Measurements from ENCODE around the gene UCP2. TPM values are rescaled to one million over a fixed set of nuclear protein-coding genes. Genes with fewer than 3 reads are reported as not detected.
A peak's percentile ranks its signal among the peaks of the same experiment; 100 is the strongest.

The UCP2 gene
- total and polyA plus RNA-seq, 8 donors, result 4.6 to 19.4 (median 12.7) TPM

DNA sequence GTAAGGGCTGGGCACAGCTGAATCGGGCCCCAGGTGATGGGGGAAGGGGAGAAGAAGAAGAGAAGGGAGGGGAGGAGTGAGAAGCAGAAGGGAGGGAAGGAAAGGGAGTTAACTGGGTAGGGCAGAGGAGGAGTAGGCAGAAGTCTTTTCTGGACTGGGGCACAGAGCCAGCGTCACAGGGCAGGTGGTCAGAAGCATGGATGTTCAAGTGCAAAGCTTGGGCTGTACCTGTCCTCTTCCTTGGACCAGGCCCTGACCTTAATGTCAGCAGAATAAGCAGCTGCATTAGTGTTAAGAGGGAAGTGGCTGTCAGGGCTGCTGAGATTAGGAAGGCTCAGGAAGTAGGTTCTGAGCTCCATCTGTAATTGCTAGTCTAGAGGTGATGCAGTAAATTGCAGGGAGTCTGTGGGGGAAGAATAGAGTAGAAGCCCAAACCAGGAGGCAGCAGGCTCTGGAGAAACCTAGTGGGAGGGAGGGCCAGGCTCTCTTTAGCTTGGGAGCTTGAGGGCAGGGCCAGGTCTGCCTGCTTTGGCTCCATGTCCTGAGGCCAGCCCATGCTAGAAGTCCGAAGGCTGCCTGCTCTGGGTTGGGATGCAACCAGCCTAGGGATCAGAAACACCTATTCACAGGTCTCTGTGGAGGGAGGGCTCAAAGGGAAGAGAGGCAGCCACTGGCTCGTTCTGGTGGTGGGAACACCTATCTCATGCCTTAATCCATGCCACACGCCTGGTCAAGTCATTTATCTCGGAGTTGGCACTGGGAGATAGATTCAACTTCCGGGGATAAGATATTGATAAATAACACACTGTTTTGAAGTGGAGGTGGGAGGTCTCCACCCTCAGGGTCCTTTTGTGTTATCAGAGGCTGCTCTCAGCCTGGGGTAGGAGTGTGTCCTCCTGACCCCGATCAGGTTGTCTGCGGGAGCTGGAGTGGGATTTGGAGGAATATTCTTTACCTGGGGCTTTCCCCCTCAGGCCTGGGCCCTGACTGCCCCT lies 28.0 kb upstream of the UCP2 start:
- no peaks in the 10 kb centered on the region for H3K9me3 ChIP-seq
- DNase-seq, result no peak
- no peaks in the 10 kb centered on the region for H3K27me3 ChIP-seq
- no peaks in the 10 kb centered on the region for H3K4me1 ChIP-seq
- 80 to 85% methylated on average over 9 of the region's 9 CpGs for WGBS, 2 donors
- ATAC-seq, result no peak
- H3K36me3 ChIP-seq, result no peaks in the 10 kb centered on the region
- TF ChIP-seq, protein P1, sequence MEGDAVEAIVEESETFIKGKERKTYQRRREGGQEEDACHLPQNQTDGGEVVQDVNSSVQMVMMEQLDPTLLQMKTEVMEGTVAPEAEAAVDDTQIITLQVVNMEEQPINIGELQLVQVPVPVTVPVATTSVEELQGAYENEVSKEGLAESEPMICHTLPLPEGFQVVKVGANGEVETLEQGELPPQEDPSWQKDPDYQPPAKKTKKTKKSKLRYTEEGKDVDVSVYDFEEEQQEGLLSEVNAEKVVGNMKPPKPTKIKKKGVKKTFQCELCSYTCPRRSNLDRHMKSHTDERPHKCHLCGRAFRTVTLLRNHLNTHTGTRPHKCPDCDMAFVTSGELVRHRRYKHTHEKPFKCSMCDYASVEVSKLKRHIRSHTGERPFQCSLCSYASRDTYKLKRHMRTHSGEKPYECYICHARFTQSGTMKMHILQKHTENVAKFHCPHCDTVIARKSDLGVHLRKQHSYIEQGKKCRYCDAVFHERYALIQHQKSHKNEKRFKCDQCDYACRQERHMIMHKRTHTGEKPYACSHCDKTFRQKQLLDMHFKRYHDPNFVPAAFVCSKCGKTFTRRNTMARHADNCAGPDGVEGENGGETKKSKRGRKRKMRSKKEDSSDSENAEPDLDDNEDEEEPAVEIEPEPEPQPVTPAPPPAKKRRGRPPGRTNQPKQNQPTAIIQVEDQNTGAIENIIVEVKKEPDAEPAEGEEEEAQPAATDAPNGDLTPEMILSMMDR (IDR thresholded peaks at IDR 0.05), result no peak
- no peak overlapping the region for H3K4me3 ChIP-seq
- H3K27ac ChIP-seq, result no peak overlapping the region
- FAIRE-seq, result no peak
- intact Hi-C loops (cut with DNase I), result no loop called here

DNA sequence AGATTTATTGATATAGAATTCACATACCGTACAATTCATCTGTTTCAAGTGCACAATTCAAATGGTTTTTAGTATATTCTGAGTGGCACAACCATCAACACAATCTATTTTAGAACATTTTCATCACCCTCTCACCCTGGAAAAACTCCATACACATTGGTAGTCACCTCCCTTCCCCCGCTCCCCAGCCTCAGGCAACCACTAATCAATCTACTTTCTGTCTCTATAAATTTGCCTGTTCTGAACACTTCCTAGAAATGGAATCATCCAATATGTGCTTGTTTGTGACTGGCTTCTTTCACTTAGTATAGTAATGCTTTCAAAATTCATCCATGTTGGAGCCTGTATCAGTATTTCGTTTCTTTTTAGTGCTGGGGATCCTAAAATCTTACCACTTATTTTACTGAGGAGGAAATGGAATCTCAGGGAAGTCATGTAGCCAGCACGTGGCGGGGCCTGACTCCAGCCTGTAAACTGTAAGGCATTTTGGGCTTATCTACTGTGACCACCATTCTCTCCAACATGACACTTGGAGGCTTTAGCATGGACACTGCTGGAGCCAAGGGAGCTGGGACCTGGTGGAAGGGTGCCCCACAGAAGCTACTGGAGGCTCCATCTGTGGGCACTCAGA lies 27.1 kb upstream of the UCP2 start:
- no peak overlapping the region for H3K4me3 ChIP-seq
- ATAC-seq (no peak), DNase-seq (no peak), FAIRE-seq (no peak)
- 93 to 95% methylated on average over 5 of the region's 5 CpGs for WGBS, 2 donors
- H3K36me3 ChIP-seq, result no peaks in the 10 kb centered on the region
- H3K27ac ChIP-seq, result no peak overlapping the region
- TF ChIP-seq, protein P1 (IDR thresholded peaks at IDR 0.05), result no peak
- no peaks in the 10 kb centered on the region for H3K9me3 ChIP-seq
- no peaks in the 10 kb centered on the region for H3K27me3 ChIP-seq
- intact Hi-C loops (cut with DNase I), result no loop called here
- no peaks in the 10 kb centered on the region for H3K4me1 ChIP-seq

DNA sequence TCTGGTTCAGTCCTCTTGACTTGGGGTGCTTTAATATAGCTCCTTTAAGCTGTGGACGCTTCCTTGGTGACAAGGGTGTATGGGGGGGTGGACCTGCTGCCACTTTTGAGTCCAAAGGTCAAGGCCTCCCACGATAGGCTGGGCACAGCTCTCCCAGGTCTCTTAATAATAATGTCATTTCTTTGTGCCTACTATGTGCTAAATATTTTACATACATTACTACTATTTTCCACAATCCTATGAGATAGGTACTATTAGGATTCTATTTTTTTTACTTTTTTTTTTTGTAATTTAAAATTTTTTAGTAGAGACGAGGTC lies 26.5 kb upstream of the UCP2 start:
- FAIRE-seq (no peak), ATAC-seq (peak in 2 of 4 donors; percentile 7 to 43), DNase-seq (no peak)
- 47 to 59% methylated on average over 3 of the region's 3 CpGs for WGBS, 2 donors
- Histone ChIP-seq H3K27ac (no peak overlapping the region), H3K9me3 (no peaks in the 10 kb centered on the region), H3K36me3 (no peaks in the 10 kb centered on the region), H3K4me3 (no peak overlapping the region), H3K27me3 (no peaks in the 10 kb centered on the region), H3K4me1 (no peaks in the 10 kb centered on the region)
- intact Hi-C loops (cut with DNase I), result no loop called here
- TF ChIP-seq, protein P1 (IDR thresholded peaks at IDR 0.05), result no peak

DNA sequence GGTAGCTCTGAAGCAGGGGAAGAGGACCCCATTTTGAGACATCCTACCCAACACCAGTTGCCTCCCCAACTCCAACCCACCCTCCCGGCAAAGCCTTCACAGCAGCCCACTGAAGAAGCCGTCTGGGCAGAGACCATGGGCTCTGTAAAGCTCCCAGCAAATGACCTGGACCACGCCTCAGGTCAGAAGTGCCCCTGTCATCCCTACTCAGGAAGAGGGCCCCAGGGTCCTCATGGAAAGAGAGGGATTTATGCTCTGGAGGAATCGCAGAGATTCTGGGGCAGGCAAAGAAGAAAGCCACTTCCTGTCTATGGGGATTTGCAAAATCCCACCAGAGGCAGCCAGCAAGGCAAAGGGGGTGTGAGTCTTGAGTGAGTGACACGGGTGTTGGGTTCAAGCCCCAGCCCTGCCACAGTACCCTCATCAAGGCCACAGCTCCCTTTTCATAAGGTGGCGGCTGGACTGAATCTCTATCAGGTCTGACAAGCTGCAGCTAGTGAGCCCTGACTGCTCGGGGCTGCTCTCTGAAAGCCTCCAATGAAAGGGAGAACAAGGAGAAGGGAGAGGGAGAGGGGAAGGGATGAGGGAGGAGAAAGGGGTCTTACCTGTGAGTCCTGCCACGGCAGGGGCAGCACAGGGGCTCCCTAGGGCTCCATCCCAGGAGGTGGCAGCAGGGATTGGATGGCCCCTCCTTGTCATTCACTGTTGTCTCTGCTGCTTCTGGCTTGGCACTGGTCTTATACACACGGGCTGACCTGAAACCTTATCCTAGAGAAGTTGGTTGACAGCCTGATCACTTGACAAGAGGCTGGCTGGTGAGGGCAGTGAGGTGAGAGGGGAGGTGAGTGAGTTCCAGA lies 26.0 kb upstream of the UCP2 start, which contains the start of gene UCP3:
UCP3 (minus strand) TSS at position 713 of the 857 bp plus-strand sequence. CDS start 2,043 bp downstream, outside the sequence.
- no peak within 1 kb of the TSS for H3K27ac ChIP-seq
- H3K9me3 ChIP-seq, result no peaks in the 10 kb centered on the region
- H3K27me3 ChIP-seq, result no peaks in the 10 kb centered on the region
- no peak for ATAC-seq
- WGBS, 2 donors, result 77 to 79% methylated on average over 9 of the region's 9 CpGs
- no peaks in the 10 kb centered on the region for H3K4me1 ChIP-seq
- DNase-seq, result no peak
- TF ChIP-seq, protein P1 (IDR thresholded peaks at IDR 0.05), result no peak
- no peaks in the 10 kb centered on the region for H3K36me3 ChIP-seq
- no peak for FAIRE-seq
- intact Hi-C loops (cut with DNase I), result no loop called here
- no peak within 1 kb of the TSS for H3K4me3 ChIP-seq

Measured in pancreas (tissue), 10 donors.